Cortex of kidney (tissue), 1 donor: ENCODE measurements around the gene RTN4.

Experiments
- DNase-seq: peaks from one replicate; lab custom pipeline; 2025; lab: John Stamatoyannopoulos, UW

The RTN4 gene

GRCh38 chr2:54952425-54952824 lies 97.8 kb downstream of the RTN4 start:
- no peak for DNase-seq

GRCh38 chr2:54950811-54951210 lies 99.4 kb downstream of the RTN4 start:
- DNase-seq = no peak

DNA sequence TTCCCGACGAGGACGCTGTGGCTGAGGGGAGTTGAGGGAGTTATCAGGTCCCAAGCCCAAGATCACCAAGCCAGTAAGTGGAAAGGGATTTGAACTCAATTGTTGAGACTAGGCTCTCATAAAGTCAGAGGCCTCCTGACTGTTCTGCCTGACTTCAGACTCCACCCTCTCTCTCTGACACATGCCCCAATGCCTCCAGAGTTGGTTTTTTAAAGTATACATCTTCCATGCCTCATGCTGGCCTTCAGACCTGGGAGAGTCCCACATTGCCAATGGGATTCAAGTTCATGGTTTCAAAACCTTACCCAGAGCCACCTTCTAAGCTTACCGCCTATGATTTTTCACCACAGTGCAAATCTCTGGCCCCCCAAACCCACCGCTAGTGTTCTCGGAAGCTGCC lies 100.8 kb downstream of the RTN4 start:
- DNase-seq = no peak

- no peak for DNase-seq
Observed at GRCh38 chr2:54948120-54948519, 102.1 kb downstream of the RTN4 start.

- no peak for DNase-seq
Observed at GRCh38 chr2:54947646-54948045, 102.6 kb downstream of the RTN4 start.

DNA sequence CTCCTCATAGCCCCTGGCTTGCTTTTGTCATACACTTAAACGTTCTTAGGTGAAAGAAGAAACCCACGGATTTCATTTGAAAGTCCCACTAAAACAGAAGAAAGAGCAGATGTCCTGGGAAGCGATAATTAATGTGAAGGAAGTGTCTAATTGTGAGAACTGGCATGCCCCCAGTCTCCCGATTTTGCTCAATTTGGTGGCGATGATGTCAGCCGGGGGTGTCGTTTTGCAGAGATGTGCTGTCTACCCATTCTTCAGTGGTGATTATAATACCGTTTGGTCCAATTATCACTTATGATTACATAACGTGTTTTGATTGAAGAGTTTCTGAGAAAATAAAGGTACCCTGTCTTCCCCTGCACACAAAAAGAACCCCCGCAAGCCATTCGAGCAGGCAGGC lies 103.1 kb downstream of the RTN4 start:
- DNase-seq = no peak

GRCh38 chr2:54946220-54946805 lies 103.9 kb downstream of the RTN4 start:
- DNase-seq = no peak

GRCh38 chr2:54945391-54946219 lies 104.6 kb downstream of the RTN4 start:
- DNase-seq = no peak

GRCh38 chr2:54944724-54945326 lies 105.4 kb downstream of the RTN4 start:
- no peak for DNase-seq

DNA sequence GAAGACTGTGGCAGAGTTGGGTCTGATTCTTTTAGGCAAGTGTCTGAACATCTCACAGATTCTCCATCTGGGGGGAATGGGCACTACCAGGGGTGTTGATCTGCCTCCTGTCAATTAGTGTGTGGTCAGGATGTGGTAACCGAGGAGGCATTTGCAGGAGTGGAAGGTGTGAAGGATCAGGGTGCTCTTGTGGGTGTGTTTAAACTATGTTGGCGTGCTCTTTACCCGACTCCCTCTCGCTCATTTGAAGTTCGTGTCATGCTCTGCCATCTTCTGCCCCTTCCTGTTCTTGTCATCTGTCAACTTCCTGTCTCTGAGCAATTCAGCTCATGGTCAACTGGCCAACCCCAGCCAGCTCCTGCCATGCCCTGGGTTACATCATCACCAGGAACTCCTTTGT lies 107.9 kb downstream of the RTN4 start:
- DNase-seq = no peak

GRCh38 chr2:54941248-54941984 lies 108.8 kb downstream of the RTN4 start:
- no peak for DNase-seq

GRCh38 chr2:54940723-54941122 lies 109.5 kb downstream of the RTN4 start:
- DNase-seq = no peak

GRCh38 chr2:54939446-54940118 lies 110.7 kb downstream of the RTN4 start:
- DNase-seq = no peak

- no peak for DNase-seq
Observed at GRCh38 chr2:54936766-54937165, 113.5 kb downstream of the RTN4 start.

DNA sequence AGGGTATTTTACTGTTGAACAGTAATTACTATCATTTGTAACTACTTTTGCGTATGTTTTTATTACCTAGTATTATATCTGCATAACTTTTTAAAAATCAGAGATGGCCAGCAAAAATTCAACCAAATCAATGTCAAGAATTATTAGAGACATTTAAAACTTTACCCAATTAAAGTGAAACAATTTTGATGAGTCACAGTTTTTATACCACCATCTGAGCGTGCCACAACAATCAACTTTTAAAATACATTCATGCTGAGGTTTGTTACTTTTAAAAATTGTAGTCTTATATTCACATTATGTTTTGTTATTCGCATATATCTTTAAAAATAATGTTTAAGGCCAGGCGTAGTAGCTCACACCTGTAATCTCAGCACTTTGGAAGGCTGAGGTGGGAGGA lies 114.9 kb downstream of the RTN4 start:
- no peak for DNase-seq

GRCh38 chr2:54931473-54931872 lies 118.8 kb downstream of the RTN4 start:
- DNase-seq = no peak

- no peak for DNase-seq
Observed at GRCh38 chr2:54928719-54929118, 121.5 kb downstream of the RTN4 start.

GRCh38 chr2:54927751-54928615 lies 122.3 kb downstream of the RTN4 start:
- no peak for DNase-seq

- no peak for DNase-seq
Observed at GRCh38 chr2:54927085-54927750, 123.0 kb downstream of the RTN4 start.

- no peak for DNase-seq
Observed at GRCh38 chr2:54925022-54925421, 125.2 kb downstream of the RTN4 start.

- DNase-seq = no peak
Observed at GRCh38 chr2:54924121-54924520, 126.1 kb downstream of the RTN4 start.
